GM12864 (cell line): ENCODE data around the gene WASHC3.

ENCODE experiments used
- DNase-seq: peaks from one replicate; pipeline ENCODE4 v3.0.0-alpha.2; 2011; ENCODE audit warnings: low read depth
- H3K4me3 ChIP-seq: 2 replicates; pipeline ENCODE4 v1.5.1; 2011; ENCODE audit warnings: mild to moderate bottlenecking, low read depth, low read length, control low read depth
- TF ChIP-seq, protein P1 (sequence below): IDR thresholded peaks from 2 replicates; pipeline ENCODE4 v1.5.1; 2011; ENCODE audit warnings: low read depth, mild to moderate bottlenecking, moderate library complexity, low read length, control low read depth, inconsistent platforms; ENCODE audit errors: missing control alignments

Gene WASHC3

DNA sequence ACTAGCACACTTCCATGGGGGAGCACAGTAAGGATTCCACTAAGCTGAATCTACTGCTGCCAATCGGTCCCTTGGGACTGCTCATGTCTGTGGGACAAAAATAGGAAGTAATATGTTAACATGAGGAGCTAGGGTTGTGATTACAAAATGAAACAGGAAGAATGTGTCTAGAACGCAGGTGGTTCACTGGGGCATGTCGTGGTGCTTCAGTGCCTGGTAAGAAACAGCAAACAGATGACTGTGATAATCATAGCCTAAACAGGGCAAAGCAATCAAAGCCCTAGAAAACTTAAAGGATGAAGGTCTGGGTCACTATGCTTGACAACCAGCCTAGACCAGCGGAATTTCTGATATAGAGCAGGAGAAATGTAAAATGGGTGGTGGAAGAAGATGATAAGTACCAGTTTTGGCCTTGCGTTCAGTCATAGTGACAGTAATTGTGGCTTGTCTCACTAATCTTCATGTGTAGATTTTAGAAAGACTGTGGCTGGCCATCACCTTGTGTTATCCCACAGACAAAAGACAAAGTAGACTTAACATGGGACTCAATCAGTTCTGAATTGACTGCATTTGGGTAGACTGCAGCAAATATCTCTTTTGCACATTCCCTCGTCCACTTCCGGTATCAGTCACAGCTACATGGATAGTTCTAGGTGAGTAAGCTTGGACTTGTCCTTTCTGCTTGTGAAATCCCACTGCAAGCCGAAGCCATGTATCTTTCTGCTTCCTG, 51.4 kb downstream of the WASHC3 start:
- TF ChIP-seq, protein P1, sequence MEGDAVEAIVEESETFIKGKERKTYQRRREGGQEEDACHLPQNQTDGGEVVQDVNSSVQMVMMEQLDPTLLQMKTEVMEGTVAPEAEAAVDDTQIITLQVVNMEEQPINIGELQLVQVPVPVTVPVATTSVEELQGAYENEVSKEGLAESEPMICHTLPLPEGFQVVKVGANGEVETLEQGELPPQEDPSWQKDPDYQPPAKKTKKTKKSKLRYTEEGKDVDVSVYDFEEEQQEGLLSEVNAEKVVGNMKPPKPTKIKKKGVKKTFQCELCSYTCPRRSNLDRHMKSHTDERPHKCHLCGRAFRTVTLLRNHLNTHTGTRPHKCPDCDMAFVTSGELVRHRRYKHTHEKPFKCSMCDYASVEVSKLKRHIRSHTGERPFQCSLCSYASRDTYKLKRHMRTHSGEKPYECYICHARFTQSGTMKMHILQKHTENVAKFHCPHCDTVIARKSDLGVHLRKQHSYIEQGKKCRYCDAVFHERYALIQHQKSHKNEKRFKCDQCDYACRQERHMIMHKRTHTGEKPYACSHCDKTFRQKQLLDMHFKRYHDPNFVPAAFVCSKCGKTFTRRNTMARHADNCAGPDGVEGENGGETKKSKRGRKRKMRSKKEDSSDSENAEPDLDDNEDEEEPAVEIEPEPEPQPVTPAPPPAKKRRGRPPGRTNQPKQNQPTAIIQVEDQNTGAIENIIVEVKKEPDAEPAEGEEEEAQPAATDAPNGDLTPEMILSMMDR, result no peak
- DNase-seq, result peak; percentile 78
- H3K4me3 ChIP-seq, result peak overlapping the region; percentile 11; the same call in 1 of the 2 replicates

DNA sequence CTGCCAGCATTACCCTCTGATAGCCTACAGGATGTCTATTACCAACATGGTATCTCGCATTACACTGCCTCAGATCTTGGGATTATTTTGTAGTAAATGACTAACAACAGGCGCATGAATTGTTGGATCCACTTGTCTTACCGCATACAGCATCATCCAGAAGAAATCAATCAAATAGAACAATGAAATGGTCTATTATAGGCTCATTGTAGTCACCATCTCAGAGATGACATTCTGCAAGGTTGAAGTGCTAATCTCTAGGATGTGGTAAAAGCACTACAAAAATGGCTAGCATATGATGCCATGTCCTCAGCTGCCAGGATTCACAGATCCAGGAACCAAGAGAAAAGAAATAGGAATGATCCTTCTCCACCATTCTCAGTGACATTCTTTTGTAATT, 52.0 kb downstream of the WASHC3 start:
- TF ChIP-seq, protein P1, result no peak
- DNase-seq, result no peak
- peak overlapping the region; percentile 11; the same call in 1 of the 2 replicates for H3K4me3 ChIP-seq

DNA sequence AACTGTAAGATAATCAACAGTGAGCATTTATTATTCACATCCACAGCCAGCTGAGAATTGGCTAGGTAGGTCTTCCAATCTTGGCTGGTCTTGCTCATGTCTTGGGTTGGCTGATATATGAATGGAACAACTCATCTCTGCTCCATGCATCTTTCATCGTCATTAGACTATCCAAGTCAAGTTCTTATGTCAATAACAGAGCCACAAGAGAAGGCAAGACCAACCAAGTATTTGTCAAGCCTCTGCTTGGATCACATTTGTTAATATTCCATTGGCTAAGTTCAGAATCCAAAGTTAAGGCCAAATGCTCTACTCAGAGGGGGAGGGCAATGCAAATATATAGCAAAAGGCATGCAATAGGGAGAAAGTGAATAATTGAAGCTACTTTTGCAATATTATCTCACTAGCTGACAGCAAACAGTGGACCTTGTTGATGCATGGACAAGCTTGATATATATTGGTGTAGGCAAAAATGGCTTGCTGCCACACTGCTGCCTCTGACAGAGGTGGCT, 53.1 kb downstream of the WASHC3 start:
- DNase-seq, result no peak
- no peak overlapping the region for H3K4me3 ChIP-seq
- TF ChIP-seq, protein P1, result no peak

DNA sequence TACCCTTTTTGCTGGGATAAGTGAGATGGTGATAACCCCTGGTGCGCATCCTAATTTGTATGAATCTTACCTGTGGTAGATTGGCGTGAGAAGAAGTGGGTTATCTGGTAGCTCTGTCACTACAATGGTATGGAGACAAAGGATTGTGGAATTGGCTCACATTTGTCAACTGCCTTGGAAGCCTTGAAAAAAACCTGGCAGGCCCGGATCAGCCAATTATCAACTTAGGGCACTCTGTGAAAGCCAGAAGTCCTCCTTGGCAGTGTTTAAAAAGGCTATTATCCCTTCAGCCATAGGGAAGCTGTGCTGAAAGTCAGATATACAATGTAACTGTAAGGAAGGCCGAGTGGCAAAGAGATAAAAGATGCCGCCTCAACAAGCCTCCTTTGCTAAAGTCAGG, 56.5 kb downstream of the WASHC3 start:
- DNase-seq, result no peak
- no peak overlapping the region for H3K4me3 ChIP-seq
- TF ChIP-seq, protein P1, result no peak

DNA sequence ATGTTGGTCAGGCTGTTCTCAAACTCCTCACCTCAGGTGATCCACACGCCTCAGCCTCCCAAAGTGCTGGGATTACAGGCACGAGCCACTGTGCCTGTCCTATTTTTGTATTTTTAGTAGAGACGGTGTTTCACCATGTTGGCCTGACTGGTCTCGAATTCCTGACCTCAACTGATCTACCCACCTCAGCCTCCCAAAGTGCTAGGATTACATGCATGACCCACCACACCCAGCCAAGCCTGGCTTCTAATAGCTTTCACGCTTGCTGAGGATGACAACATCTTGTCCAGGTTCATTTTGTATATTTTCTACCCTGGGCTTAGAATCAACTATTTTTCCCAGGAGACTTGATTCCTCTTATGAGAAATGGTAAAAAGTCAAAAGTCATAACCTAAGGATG, 64.7 kb downstream of the WASHC3 start:
- TF ChIP-seq, protein P1, result no peak
- no peak for DNase-seq
- no peak overlapping the region for H3K4me3 ChIP-seq

DNA sequence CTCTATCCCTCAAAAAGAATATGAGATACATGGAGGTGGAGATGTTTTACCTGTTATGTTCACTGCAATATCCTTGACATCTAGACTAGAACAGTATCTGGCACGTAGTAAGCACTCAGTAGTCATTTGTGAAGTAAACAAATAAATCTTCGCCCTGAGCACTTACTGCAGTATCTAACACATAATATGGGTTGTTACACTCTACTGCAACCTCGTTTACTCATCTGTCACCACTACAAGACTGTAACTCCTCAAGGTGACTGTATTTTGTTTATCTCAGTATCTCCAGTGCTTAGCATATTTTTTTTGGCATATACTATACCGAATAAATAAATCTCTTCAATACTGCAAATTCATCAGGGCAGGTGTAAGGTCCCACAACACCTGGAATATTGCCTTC, 66.1 kb downstream of the WASHC3 start:
- no peak overlapping the region for H3K4me3 ChIP-seq
- TF ChIP-seq, protein P1, result no peak
- DNase-seq, result no peak

DNA sequence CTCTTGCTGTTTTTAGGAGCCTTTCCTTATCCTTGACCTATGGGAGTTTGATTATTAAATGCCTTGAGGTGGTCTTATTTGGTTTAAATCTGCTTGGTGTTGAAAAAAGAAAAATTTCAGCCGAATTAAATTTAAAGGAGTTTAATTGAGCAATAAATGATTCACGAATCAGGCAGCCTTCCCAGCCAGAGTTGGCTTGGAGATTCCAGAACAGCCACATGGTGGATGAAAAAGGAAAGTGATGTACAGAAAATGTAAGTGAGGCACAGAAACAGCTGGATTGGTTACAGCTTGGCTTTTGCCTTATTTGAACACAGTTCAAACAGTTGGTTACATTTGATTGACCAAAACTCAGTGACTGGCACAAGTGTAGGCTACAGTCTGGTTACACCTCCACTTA, 69.7 kb downstream of the WASHC3 start:
- TF ChIP-seq, protein P1, result no peak
- DNase-seq, result no peak
- no peak overlapping the region for H3K4me3 ChIP-seq
